IPS-15b (cell line): Measurements from ENCODE around the gene SLC44A2.

ENCODE experiments used
- H3K27me3 ChIP-seq: one replicate; pipeline ENCODE4 v1.6.1; 2013; ENCODE audit warnings: low read length; ENCODE audit not compliant: control insufficient read depth, insufficient read depth
- H3K36me3 ChIP-seq: one replicate; pipeline ENCODE4 v1.6.1; 2013; ENCODE audit warnings: low read length; ENCODE audit not compliant: control insufficient read depth, insufficient read depth
- H3K4me1 ChIP-seq: one replicate; pipeline ENCODE4 v1.6.1; 2013; ENCODE audit warnings: mild to moderate bottlenecking, low read length; ENCODE audit not compliant: control insufficient read depth, insufficient read depth
- H3K4me3 ChIP-seq: one replicate; pipeline ENCODE4 v1.5.1; 2013; ENCODE audit warnings: low read depth, low read length
- H3K9ac ChIP-seq: one replicate; pipeline ENCODE4 v1.6.1; 2013; ENCODE audit warnings: low read depth, mild to moderate bottlenecking, low read length
- H3K9me3 ChIP-seq: one replicate; pipeline ENCODE4 v1.6.1; 2013; ENCODE audit warnings: mild to moderate bottlenecking, low read length; ENCODE audit not compliant: control insufficient read depth, insufficient read depth

Gene SLC44A2

GRCh38 chr19:10625003-10625761, at the start of gene SLC44A2:
SLC44A2 (plus strand) TSS chr19:10625553; CDS start chr19:10625634, 81 bp downstream.
- peak within 1 kb of the TSS; percentile 85 for H3K9ac ChIP-seq
- no peaks in the 10 kb centered on the region for H3K9me3 ChIP-seq
- H3K27me3 ChIP-seq: no peaks in the 10 kb centered on the region
- peaks cover 7% of the 10 kb centered on the region for H3K4me1 ChIP-seq
- peaks cover 13% of the 10 kb centered on the region for H3K36me3 ChIP-seq
- peak within 1 kb of the TSS; percentile 84 for H3K4me3 ChIP-seq

GRCh38 chr19:10577951-10578350, 47.4 kb upstream of the SLC44A2 start:
- Histone ChIP-seq H3K9me3 (no peaks in the 10 kb centered on the region), H3K9ac (no peak overlapping the region), H3K4me3 (no peak overlapping the region), H3K36me3 (peaks cover 24% of the 10 kb centered on the region), H3K27me3 (no peaks in the 10 kb centered on the region), H3K4me1 (no peaks in the 10 kb centered on the region)

DNA sequence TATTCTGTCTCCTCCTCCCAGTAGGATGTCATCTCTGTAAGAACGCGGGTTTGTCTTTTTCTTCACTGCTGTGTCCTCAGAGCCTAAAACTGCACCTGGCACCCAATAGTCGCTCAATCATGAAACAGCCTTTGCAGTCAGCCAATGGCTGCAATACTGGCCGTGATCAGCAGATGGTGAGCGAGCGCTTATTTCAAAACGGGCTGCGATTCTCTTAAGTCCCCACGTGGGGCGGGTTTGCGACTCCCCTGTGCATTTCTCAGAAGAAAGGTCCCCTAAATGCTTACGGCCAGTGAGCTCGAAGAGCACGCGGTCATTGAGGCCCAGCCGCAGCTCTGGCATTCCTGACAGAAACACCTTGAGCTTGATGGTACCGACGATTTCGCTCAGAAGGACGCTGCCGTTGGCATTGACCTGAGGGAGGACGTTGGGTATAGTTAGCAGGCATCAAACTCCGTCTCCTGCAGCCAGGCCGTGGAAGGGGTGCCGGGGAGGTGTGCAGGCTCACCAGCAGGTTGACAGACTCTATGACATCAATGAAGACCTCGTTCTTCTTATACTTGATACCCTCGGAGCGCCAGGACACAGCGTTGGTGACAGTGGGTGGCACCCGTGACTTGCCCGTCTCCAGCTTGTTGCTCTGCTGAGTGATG, 44.2 kb upstream of the SLC44A2 start:
- H3K27me3 ChIP-seq: no peaks in the 10 kb centered on the region
- no peaks in the 10 kb centered on the region for H3K9me3 ChIP-seq
- H3K4me1 ChIP-seq: no peaks in the 10 kb centered on the region
- no peak overlapping the region for H3K4me3 ChIP-seq
- peaks cover 25% of the 10 kb centered on the region for H3K36me3 ChIP-seq
- no peak overlapping the region for H3K9ac ChIP-seq

DNA sequence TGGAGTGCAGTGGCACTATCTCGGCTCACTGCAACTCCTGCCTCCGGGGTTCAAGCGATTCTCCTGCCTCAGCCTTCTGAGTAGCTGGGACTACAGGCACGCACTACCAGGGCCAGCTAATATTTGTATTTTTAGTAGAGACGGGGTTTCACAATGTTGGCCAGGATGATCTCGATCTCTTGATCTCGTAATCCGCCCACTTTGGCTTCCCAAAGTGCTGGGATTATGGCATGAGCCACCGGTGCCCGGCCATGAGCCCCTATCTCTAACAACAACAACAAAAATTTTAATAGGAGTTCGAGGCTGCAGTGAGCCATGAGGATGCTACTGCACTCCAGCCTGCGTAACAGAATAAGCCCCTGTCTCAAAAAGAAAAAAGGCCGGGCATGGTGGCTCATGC, 43.3 kb upstream of the SLC44A2 start:
- Histone ChIP-seq H3K9me3 (no peaks in the 10 kb centered on the region), H3K9ac (no peak overlapping the region), H3K4me3 (no peak overlapping the region), H3K36me3 (peaks cover 25% of the 10 kb centered on the region), H3K27me3 (no peaks in the 10 kb centered on the region), H3K4me1 (no peaks in the 10 kb centered on the region)

DNA sequence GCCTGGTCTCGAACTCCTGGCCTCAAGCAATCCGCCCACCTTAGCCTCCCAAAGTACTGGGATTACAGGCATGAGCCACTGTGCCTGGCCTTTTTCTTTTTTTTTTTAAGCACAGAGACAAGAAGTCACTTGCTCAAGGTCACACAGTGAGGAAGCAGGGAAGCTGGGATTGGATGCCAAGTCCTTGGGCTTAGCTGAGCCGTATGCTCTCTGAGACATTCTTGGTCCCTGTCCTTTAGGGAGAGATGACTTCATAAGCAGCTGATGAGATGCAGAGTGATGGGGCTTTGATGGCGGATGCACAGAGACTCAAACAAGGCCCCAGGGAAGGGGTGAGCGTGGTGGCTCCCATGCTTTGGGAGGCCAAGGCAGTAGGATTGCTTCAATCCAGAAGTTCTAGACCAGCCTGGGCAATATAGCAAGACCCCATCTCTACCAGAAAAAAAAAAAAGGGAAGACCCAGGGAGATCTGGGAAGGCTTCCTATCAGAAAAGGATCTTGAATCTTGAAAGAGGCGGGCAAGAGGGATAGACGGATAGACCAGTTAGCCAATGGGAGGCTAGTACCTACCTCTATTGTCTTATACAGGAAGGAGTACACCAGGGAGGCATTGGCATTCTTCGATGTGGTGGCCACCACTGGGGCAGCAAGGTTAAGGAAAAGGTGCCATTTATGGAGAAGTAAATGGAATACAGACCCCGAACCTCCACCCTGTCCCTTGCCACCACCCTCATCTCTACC, 42.1 kb upstream of the SLC44A2 start:
- no peaks in the 10 kb centered on the region for H3K9me3 ChIP-seq
- H3K4me3 ChIP-seq: no peak overlapping the region
- H3K9ac ChIP-seq: no peak overlapping the region
- no peaks in the 10 kb centered on the region for H3K4me1 ChIP-seq
- H3K27me3 ChIP-seq: no peaks in the 10 kb centered on the region
- H3K36me3 ChIP-seq: peaks cover 25% of the 10 kb centered on the region

GRCh38 chr19:10586396-10586795, 39.0 kb upstream of the SLC44A2 start:
- Histone ChIP-seq H3K27me3 (no peaks in the 10 kb centered on the region), H3K9ac (peak overlapping the region; percentile 65), H3K4me1 (no peaks in the 10 kb centered on the region), H3K4me3 (peak overlapping the region; percentile 91), H3K36me3 (peaks cover 9% of the 10 kb centered on the region), H3K9me3 (no peaks in the 10 kb centered on the region)

- Histone ChIP-seq H3K9me3 (no peaks in the 10 kb centered on the region), H3K36me3 (peaks cover 7% of the 10 kb centered on the region), H3K4me3 (peak within 1 kb of the TSS; percentile 91), H3K4me1 (no peaks in the 10 kb centered on the region), H3K9ac (peak within 1 kb of the TSS; percentile 65), H3K27me3 (no peaks in the 10 kb centered on the region)
Observed at GRCh38 chr19:10587022-10587838, 38.1 kb upstream of the SLC44A2 start, which contains the start of gene AP1M2. AP1M2 (minus strand) TSS chr19:10587312; CDS start chr19:10587231, 81 bp downstream.

DNA sequence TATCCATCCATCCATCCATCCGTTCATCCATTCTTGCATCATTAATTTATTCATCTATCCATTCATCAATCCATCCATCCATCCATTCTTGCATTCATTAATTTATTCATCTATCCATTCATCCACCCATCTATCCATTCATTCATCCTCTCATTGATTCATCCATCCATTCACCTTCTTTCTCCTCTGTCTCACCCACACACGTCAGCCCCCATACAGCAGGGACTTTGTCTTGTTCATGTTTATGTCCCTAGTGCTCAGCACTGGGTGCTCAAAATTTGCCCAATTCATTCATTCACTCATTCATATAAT, 37.6 kb upstream of the SLC44A2 start:
- H3K9ac ChIP-seq: no peak overlapping the region
- peaks cover 7% of the 10 kb centered on the region for H3K36me3 ChIP-seq

DNA sequence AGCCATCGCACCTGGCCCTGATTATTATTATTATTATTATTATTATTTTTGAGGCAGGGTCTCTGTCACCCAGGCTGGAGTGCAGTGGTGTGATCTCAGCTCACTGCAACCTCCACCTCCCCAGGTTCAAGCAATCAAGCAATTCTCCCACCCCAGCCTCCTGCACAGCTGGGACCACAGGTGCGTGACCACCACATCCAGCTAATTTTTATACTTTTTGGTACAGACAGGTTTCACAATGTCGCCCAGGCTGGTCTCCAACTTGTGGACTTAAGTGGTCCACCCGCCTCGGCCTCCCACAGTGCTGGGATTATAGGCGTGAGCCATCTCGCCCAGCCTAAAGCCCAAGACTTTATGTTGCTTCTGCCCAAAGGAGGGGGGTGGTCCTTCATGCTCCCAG, 32.2 kb upstream of the SLC44A2 start:
- H3K9ac ChIP-seq: no peak overlapping the region
- H3K27me3 ChIP-seq: no peaks in the 10 kb centered on the region
- H3K4me1 ChIP-seq: no peaks in the 10 kb centered on the region
- no peaks in the 10 kb centered on the region for H3K36me3 ChIP-seq
- H3K4me3 ChIP-seq: no peak overlapping the region
- H3K9me3 ChIP-seq: no peaks in the 10 kb centered on the region

More for the DNA sequence above, 37.6 kb upstream of the SLC44A2 start:
- Histone ChIP-seq H3K4me3 (no peak overlapping the region), H3K9me3 (no peaks in the 10 kb centered on the region), H3K27me3 (no peaks in the 10 kb centered on the region), H3K4me1 (no peaks in the 10 kb centered on the region)

GRCh38 chr19:10593820-10594637, 31.3 kb upstream of the SLC44A2 start:
- H3K36me3 ChIP-seq: no peaks in the 10 kb centered on the region
- no peak overlapping the region for H3K4me3 ChIP-seq
- H3K27me3 ChIP-seq: no peaks in the 10 kb centered on the region
- H3K4me1 ChIP-seq: no peaks in the 10 kb centered on the region
- H3K9me3 ChIP-seq: no peaks in the 10 kb centered on the region
- H3K9ac ChIP-seq: no peak overlapping the region
